A549 treated with DMSO at 1 μM for 4 hours (cell line): ENCODE measurements around the gene PNPLA2. TPM values are rescaled to one million over a fixed set of nuclear protein-coding genes. Genes with fewer than 3 reads are reported as not detected.

Experiments used
- total RNA-seq: library from RNA; stranded (reverse); fragments of 200-300 nt; extraction: Qiagen RNA extraction; gene quantifications from 5 replicates; pipeline ENCODE4 v1.2.3, GENCODE V29; 2022; ENCODE audit warnings: low read depth

Gene PNPLA2
- total RNA-seq = 40.4 to 57.7 TPM (median 52.1 TPM) in 5 replicates

GRCh38 chr11:818396-819128 lies at the start of gene PNPLA2:
TSS of gene PNPLA2 (plus strand) at chr11:818914. CDS start at chr11:819719, 805 bp downstream.

GRCh38 chr11:777288-778255 lies 41.1 kb upstream of the PNPLA2 start, which contains the start of gene GATD1:
TSS of gene GATD1 (minus strand) at chr11:777487. CDS start at chr11:777462, 25 bp downstream.

GRCh38 chr11:789943-790342 lies 28.8 kb upstream of the PNPLA2 start, which contains the start of gene CEND1:
TSS of gene CEND1 (minus strand) at chr11:790090. CDS start at chr11:788576, 1,514 bp downstream.

GRCh38 chr11:798093-798713 lies 20.5 kb upstream of the PNPLA2 start, which contains the start of gene SLC25A22:
TSS of gene SLC25A22 (minus strand) at chr11:798281. CDS start at chr11:795006, 3,275 bp downstream.

GRCh38 chr11:809287-810039 lies 9.3 kb upstream of the PNPLA2 start, which contains the start of gene RPLP2:
TSS of gene RPLP2 (plus strand) at chr11:809967. CDS start at chr11:810235, 268 bp downstream.

GRCh38 chr11:827897-828192 lies 9.1 kb downstream of the PNPLA2 start, which contains the start of gene CRACR2B:
TSS of gene CRACR2B (plus strand) at chr11:827919. CDS start at chr11:828608, 689 bp downstream.

GRCh38 chr11:832529-833113 lies 13.9 kb downstream of the PNPLA2 start, which contains the start of gene CD151:
TSS of gene CD151 (plus strand) at chr11:832952. CDS start at chr11:836070, 3,118 bp downstream.

GRCh38 chr11:842370-843002 lies 23.8 kb downstream of the PNPLA2 start, which contains the start of the genes POLR2L and TSPAN4:
TSS of gene POLR2L (minus strand) at chr11:842529. CDS start at chr11:842508, 21 bp downstream.
TSS of gene TSPAN4 (plus strand) at chr11:842852. CDS start at chr11:850305, 7,453 bp downstream.

Other genes starting within 250 kb of the PNPLA2 start
- gene PHRF1, start 242.4 kb upstream of the PNPLA2 start, total RNA-seq = 28.2 to 38.2 TPM (median 34.3 TPM) in 5 replicates
- 4.0 to 7.8 TPM (median 6.7 TPM) in 5 replicates for gene IRF7, start 203.0 kb upstream of the PNPLA2 start, total RNA-seq
- 0.02 to 0.05 TPM in 2 of 5 replicates, not detected in the others for gene CDHR5, start 194.0 kb upstream of the PNPLA2 start, total RNA-seq
- not detected in 5 replicates for gene SCT, start 191.7 kb upstream of the PNPLA2 start, total RNA-seq
- 0.17 to 0.43 TPM (median 0.24 TPM) in 5 replicates for gene DRD4, start 181.6 kb upstream of the PNPLA2 start, total RNA-seq
- gene DEAF1, start 123.7 kb upstream of the PNPLA2 start, total RNA-seq = 23.3 to 39.2 TPM (median 31.9 TPM) in 5 replicates
- gene TMEM80, start 123.1 kb upstream of the PNPLA2 start, total RNA-seq = 8.4 to 10.9 TPM (median 9.5 TPM) in 5 replicates
- gene EPS8L2, start 112.7 kb upstream of the PNPLA2 start, total RNA-seq = 71.0 to 121 TPM (median 114 TPM) in 5 replicates
- 427 to 504 TPM (median 430 TPM) in 5 replicates for gene TALDO1, start 71.5 kb upstream of the PNPLA2 start, total RNA-seq
- gene GATD1, start 41.4 kb upstream of the PNPLA2 start, total RNA-seq = 37.5 to 49.3 TPM (median 45.9 TPM) in 5 replicates
- 0.81 to 2.3 TPM (median 1.6 TPM) in 5 replicates for gene CEND1, start 28.8 kb upstream of the PNPLA2 start, total RNA-seq
- 24.3 to 40.1 TPM (median 33.7 TPM) in 5 replicates for gene SLC25A22, start 20.6 kb upstream of the PNPLA2 start, total RNA-seq
- 9.7 to 16.8 TPM (median 13.3 TPM) in 5 replicates for gene PIDD1, start 13.7 kb upstream of the PNPLA2 start, total RNA-seq
- 1,681 to 2,398 TPM (median 2,293 TPM) in 5 replicates for gene RPLP2, start 8.9 kb upstream of the PNPLA2 start, total RNA-seq
- gene CRACR2B, start 9.0 kb downstream of the PNPLA2 start, total RNA-seq = 3.1 to 4.7 TPM (median 3.6 TPM) in 5 replicates
- 728 to 834 TPM (median 790 TPM) in 5 replicates for gene CD151, start 14.0 kb downstream of the PNPLA2 start, total RNA-seq
- 546 to 649 TPM (median 614 TPM) in 5 replicates for gene POLR2L, start 23.6 kb downstream of the PNPLA2 start, total RNA-seq
- 132 to 188 TPM (median 168 TPM) in 5 replicates for gene TSPAN4, start 23.9 kb downstream of the PNPLA2 start, total RNA-seq
- gene CHID1, start 91.9 kb downstream of the PNPLA2 start, total RNA-seq = 74.3 to 81.3 TPM (median 76.0 TPM) in 5 replicates
- 28.5 to 41.5 TPM (median 36.3 TPM) in 5 replicates for gene AP2A2, start 107.0 kb downstream of the PNPLA2 start, total RNA-seq
- 0.01 TPM in 2 of 5 replicates, not detected in the others for gene MUC6, start 217.8 kb downstream of the PNPLA2 start, total RNA-seq